H1 (cell line): ENCODE results near the gene DVL2.

Source experiments
- CHD2 ChIP-seq: IDR thresholded peaks from 2 replicates; pipeline ENCODE4 v1.6.1; 2012; ENCODE audit warnings: low read length, improper control_type of control experiment
- CTCF ChIP-seq, 3 experiments: IDR thresholded peaks; 1 replicate in 2 of 3; 2 replicates in 1 of 3; pipeline versions ENCODE4 v1.5.1 to v1.6.1; 2011; ENCODE audit warnings: low read length in 3 of 3, mild to moderate bottlenecking in 3 of 3, inconsistent platforms in 2 of 3, low read depth in 1 of 3, moderate library complexity in 1 of 3; ENCODE audit not compliant: insufficient read depth in 1 of 3; ENCODE audit errors: control extremely low read depth in 1 of 3
- JUND ChIP-seq: IDR thresholded peaks from 2 replicates; pipeline ENCODE4 v1.6.1; 2011; ENCODE audit warnings: mild to moderate bottlenecking, improper control_type of control experiment, low read length
- MAFK ChIP-seq: IDR thresholded peaks from 2 replicates; pipeline ENCODE4 v1.6.1; 2012; ENCODE audit warnings: low read depth, mild to moderate bottlenecking, improper control_type of control experiment, low read length
- POLR2AphosphoS5 ChIP-seq: IDR thresholded peaks from 2 replicates; pipeline ENCODE4 v1.6.1; 2011; ENCODE audit warnings: low read depth, low read length
- POU5F1 ChIP-seq: IDR thresholded peaks from 2 replicates; pipeline ENCODE4 v1.6.1; 2011; ENCODE audit warnings: low read depth, mild to moderate bottlenecking, low read length, moderate library complexity
- RFX5 ChIP-seq: IDR thresholded peaks from 2 replicates; pipeline ENCODE4 v1.6.1; 2011; ENCODE audit warnings: low read depth, low read length, improper control_type of control experiment, borderline replicate concordance
- YY1 ChIP-seq: IDR thresholded peaks from 2 replicates; pipeline ENCODE4 v1.6.1; 2011; ENCODE audit warnings: low read depth, mild to moderate bottlenecking, low read length

- TF ChIP-seq CTCF (IDR thresholded peaks at IDR 0.05; ENCODE audit: control extremely low read depth in 1 of 3, insufficient read depth in 1 of 3, low read depth in 1 of 3, low read length in 3 of 3) (no peak), YY1 (no peak), JUND (no peak), MAFK (no peak), CHD2 (no peak), POLR2AphosphoS5 (no peak), POU5F1 (no peak), RFX5 (no peak)
These were observed 15.6 kb downstream of the DVL2 start for GRCh38 chr17:7218758-7219157.
